SW 1271 (cell line): ENCODE measurements around the gene NSG1.
"Not testable (repeated sequence)": the region's sequence is repeated elsewhere in the genome, so short reads cannot be mapped to it uniquely, and the experiment has no call there.

Source experiments
- DNase-seq, 2 experiments: peaks; one replicate each; lab custom pipeline; 2025; lab: John Stamatoyannopoulos, UW

The NSG1 gene

DNA sequence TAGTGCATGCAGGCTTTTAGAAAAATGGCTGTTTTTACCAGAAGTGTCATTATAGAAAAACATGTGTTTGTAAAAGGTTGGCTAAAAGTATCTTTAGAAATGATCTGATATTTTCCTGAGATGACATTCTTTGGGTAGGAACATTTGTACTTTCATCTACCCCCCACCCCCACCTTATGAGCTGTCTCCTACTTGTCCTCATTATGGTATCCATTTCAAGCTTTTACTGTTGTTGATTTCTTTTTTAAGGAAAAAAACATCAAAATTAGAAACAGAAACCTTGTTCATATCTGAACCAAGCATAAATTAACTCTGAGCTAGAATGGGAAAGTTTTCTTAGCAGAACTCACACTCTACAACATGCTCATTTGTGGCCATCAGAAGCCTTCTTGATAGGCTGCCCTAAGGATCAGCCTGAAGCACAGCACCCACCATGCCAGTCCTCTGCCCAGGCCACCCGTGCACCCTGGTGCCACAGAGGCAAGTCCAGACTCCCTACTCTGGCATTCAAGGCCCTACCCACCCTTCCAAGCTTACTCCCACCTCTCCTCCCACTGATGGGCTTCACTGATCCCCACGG lies 49.4 kb downstream of the NSG1 start:
- no peak for DNase-seq

DNA sequence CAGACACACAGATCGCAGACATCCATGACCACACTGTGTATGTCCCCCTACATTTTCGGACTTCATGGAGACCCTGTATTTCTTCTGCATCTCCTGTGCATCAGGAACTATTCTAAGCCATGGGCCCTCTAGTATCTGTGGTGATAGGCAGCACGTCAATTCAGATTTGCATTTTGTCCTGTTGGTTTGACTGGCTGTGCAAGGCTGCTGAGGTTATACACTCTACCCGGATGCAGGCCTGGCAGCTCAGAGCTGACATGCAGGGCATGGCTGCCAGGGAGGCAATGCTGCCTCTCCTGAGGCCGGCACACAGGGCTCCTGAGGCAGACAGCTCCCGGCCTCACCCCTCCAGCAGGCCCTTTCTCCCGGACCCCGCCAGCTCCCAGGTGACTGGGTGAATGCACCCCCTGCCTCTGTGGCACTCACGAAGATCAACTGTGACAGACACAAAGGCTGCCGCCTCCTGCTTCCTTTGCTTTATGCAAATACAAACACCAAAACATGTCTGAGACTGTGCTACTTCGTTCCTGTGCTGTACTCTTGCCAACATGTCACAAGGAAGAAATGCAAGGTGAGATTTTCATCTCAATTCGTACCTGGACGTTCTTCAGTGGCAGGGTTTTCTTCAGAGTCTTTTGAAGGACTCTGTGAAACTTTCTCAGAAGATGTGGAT lies 51.0 kb downstream of the NSG1 start:
- DNase-seq: no peak

DNA sequence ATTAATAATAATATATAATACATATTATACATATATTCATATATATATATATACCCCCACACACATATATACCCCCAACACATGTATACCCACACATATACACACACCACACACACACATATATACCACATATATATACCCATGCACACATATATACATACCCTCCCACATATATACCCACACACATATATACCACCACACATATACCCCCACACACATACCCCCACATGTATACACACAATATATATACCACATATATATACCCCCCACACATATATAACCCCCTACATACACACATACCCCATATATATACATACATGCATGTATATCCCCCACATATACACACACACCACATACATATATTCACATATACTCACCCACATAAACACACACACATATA lies 52.0 kb downstream of the NSG1 start:
- DNase-seq: no peak

DNA sequence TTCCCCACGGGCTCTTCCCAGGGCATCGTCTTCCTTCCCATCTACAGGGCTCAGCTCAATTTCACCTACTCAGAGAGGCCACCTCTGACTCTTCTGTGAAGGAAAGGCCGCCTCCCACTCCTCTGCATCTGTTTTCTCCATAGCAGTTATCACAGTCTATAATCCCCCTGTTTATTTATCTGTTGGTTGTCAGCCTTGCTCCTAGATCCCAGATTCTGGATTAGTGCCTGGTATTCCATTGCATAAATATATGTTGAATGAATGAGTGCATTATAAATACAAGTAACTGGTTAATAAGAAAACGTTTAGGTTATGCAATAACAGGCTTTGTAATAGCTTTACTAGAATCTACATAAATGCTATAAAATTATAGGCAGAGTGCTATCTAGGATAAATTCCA lies 52.9 kb downstream of the NSG1 start:
- no peak for DNase-seq

DNA sequence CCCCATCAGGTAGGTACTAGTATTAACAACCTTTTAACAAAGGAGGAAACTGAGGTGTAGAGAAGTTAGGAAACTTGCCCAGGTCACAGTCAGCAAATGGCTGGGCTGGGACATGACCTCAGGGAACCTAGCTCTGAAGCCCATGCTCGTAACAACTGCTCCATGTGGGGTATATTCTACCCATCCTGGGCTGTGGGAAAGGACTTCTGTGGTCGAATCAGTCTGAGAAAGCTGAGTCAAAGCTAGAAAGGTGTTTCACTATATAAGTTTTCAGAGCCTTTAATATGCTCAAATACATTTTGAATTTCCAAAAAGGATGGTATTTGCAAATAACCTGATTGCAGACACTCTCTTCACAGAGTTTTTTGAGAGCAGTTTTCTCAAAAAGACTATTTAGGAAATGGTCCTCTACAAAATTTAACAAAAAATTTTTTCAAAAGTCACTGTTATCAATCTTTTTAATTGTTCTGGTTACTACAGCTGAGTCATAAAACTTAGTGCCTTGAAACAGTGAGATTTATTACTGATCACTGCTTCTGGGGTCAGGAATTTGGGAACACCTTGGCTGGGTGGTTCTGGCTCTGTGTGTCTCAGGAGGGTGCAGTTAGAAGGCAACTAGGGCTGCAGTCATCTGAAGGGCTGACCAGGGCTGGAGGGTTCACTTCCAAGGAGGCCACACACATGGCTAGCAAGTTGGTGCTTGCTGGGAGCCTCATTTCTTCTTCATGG lies 53.6 kb downstream of the NSG1 start:
- DNase-seq: no peak

DNA sequence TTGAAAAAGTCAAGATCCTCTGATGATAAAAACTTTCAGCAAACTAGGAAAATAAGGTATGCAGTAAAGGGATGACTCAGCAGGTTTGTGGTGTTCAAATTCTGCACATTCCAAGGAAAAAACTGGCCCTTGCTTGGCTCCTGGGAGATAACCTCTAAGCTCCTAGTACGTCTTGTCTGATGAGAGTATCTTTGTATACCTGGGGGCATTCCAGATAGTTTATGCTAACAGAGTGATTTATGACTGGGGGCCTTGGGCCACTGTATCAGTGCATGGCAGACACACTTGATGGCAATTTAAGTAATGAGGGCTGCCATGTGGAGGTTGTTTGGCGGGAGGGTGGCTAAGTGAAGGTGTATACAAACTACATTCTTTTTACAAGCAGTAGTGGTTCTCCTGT lies 56.9 kb downstream of the NSG1 start:
- peak in 1 of 2 experiments; percentile 17 for DNase-seq

DNA sequence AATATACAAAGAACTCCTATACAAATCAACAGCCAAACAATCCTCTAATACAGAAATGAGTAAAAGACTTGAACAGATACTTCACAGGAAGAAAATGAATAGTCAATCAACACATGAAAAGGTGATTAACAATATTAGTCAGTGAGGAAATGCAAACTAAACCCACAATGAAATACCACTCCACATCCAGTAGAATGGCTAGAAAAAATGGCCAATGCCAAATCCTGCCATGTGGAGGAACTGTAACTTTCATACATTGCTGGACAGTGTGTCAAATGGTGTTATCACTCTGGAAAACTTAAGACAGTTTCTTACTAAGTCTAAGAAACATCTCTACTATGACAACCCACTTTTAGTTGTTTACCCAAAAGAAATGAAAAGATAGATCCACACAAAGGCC lies 59.5 kb downstream of the NSG1 start:
- DNase-seq: peak in 1 of 2 experiments; percentile 6

DNA sequence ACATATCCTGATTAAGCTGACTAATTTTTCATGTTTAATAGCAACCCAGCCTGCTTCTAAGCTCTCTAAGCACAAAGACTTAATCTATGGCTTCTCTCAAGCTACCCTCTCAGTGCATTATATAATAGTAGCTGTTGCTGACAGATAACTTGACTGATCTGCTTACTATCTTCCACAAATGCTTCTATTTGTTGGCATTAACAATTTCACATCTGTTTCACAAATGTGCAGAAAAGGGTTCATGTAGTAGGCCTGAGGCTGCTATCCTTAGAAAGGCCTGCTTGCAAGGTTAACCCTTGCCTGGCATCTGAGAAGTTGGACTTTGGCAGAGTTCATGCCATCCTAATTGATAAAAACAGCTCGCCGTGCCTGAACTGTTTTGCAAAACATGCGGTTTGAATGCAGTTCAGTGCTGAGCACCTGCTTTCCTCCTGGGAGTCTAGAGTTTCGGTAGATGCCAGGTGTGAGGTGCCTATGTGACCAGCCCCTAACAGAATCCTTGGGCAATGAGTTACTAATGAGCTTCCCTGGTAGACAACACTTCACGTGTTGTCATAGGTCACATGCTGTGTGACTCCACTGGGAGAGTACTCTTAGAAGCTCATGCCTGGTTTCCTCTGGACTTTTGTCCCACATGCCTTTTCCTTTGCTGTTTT lies 68.4 kb downstream of the NSG1 start:
- no peak for DNase-seq

DNA sequence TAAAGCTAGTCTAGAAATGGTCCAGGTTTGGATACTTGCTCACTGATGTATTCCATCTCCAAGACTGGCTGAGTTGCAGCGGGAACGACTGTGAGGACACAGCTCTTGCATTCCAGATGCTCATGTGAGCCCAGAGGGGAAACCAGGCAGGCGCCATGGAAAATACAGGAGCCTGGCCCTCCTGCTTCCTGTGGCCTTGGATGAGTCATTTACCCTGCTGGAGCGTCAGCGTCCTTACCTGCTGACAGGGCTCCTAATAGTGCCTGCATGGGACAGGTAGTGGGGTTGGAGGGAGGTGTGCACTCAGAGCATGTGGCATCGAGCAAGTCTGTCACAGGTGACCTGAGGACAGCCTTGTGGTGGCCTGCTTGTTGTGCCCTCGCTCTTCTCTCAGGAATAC lies 69.4 kb downstream of the NSG1 start:
- DNase-seq: no peak

DNA sequence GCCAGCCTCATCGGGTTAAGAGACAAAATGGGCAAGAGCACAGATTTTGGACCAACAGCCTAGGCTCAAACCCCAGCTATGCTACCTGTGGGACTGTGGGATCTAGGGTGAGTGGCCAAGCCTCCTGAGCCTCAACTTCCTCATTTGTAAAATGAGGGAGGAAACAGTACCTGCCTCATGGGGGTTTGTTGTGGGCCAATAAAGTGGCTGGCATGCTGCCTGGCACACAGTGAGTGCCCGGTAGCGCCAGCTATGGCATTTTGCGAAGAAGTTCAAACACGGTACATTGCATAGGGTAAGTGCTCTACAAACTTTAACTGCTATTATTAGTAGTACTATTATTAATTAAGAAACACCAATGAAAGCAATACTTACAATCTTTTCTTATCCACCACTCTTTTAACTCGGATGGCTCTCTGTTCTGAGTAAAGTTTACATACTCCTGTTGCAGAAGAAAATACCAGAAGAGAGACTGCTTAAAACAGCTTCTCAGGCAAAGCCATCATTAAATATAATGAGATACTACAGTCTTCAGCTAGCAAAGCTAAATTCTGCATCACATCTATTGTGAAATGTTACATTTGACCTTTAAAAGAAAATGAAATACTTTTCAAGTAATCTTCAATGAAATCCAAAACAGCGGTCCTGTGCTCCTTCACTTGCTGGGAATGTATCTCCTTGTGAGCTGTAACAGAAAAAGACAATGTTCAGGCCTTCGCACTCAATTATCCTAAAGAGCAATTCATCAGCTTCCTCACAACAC lies 70.1 kb downstream of the NSG1 start:
- no peak for DNase-seq

DNA sequence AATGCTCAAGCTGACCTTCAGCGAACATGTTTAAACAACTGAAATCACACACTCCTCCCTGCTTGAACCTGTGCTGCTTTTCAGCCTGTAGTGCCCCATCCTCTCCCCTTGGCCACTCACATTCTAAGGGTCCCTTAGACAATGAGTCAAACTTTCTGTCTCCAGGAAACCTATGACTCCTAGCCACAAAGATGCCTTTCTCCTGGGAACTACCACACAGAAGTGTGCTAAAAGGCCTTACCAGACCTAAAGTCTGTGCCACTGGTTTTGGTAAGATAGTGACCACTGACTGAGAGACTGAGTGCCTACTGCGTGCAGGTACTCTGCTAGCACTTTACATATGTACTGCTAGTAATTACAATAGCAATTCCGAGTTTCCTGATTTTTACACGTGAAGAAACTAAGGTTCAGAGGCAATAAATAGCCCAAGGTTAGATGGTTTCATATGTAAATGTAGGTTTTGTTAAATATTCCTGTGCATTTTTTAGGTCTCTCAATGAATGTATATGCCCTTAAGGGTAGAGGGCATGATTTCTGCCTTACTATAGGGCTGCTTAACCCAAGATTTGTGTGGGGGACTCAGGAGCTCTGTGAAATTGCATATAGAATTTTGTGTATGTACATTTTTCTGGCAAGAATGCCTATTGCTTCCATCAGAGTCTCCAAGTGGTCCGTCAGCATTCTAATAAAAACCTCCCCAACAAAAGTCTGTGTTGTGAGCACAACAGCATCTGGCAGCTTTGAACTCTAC lies 71.1 kb downstream of the NSG1 start:
- DNase-seq: peak in 1 of 2 experiments; percentile 5

DNA sequence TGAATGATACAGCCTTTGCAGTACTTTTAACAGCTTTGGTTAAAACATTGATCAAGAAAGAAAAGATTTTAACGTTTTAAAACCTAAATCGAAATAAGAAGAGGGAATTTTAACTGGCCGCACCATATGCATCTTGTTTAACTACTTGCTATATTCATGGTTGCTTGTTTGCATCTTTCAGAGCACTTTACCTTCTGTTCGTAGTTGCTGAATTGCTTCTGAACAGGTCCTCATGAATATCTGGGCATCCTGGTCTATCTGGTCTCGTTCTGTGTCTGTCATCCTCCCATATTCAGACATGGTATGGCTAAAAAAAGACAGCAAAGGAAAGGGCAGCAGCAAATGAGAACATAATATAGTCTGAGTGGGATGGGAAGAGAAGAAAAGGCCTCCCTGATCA lies 72.3 kb downstream of the NSG1 start:
- DNase-seq: no peak

DNA sequence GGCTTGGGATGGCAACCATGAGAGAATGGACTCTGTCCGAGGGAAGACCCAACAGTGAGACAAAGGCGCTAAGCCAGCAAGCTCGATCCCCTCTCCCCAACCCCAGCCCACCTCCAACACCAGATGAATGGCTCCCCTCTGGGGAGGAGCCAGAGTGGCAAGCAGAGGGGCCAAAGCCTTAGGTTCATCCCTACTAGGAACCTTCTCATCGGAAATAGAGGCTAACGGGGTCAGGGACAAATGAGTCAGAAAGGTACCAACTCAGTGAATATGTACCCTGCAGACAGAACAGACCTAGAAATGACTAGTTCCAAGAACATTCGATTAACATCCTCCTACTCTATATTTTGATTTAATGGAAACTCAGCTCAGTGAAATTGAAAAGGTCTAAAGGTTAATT lies 73.9 kb downstream of the NSG1 start:
- DNase-seq: no peak

DNA sequence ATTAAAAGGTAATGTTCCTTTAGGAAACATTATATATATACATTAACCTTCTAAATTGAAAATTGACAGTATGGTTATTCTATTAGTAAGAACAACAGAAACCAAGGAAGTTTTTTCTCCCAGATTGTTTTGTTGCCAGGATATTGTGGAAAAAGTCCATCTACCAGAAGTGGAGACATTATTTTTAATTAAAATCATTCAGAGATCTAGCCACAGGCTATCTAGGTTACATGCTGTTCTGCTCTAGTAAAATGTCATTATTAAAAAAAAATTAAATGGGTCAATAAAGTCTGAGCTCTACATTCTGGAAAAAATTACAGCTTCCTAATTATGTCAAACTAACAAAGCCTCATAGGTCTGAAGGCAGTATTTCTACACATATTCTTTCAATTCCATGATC lies 74.3 kb downstream of the NSG1 start:
- no peak for DNase-seq

DNA sequence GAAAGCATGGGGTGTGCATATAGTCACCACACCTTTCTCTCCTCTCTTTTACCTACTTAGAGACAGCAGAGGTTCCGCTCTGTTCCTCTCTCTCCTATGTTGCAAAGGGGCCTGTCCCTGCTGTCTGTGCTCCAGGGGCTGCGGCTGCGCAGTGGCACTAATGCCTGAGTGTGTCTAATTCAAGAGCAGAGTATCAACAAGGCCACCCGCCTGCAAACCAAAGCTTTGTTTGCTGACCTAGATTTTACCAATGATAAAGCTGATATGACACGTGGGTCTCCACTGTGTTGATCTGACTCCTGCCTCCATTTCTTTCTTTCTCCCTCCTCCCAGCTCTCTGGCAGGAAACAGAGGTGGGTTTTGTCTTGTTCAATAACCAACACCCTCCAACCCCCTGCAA lies 74.9 kb downstream of the NSG1 start:
- DNase-seq: no peak

DNA sequence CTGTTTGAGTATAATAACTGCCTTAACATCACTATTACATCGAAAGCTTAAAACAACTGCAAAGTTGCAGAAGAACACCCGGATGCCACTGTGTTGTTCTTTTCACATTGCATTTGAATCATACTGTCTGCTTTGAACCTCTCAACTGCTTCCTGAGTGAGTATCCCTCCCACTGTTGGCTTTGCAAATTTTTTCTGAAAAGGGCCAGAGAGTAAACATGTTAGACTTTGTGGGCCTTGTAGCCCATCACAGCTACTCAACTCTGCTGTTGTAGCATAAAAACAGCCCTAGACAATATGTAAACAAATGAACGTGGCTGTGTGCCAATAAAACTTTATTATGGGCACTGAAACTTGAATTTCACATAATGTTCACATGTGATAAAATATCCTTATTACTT lies 76.1 kb downstream of the NSG1 start:
- DNase-seq: no peak

DNA sequence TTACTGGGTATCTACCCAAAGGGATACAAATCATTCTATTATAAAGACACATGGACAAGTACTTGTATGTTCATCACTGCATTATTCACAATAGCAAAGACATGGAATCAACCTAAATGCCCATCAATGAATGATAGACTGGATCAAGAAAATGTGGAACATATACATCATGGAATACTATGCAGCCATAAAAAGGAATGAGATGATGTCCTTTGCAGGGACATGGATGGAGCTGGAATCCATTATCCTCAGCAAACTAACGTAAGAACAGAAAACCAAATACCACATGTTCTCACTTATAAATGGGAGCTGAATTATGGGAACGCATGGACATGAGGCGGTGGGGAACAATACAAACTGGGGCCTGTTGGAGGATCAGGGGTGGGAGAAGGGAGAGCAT lies 78.3 kb downstream of the NSG1 start:
- DNase-seq: not testable (repeated sequence)
